ENCODE data around the gene FARS2.

Gene FARS2

DNA sequence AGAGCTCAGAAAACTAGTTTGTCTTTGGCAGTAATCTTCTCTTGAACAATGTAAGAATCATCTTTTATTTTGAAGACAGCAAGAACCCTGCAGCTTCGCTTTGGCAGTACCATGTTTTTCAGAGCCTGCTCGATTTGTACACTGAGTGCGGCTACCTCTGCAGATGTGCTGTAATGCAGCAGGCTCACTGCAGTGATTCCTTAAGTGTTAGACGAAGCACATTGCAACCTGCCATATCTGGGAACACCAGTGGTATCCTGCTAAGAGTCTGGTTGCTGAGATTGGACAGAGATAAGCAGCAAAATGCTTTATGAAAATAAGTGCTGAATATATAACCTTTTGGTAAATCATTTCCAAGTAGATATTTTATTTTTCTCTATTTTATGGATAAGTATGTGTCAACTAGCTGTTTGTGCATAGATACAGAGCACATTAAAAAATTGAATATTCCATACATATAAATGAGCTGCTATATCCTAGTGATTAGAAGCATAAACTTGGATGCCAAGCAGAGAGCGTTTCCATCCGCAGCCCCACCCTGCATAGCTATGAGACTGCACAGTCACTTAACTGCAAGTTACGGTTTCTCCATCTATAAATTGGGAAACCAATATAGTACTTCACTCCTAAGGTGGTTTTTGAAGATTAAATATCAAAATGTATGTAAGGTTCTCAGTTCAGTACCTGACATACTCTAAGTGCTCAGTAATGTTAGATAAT lies 328.3 kb downstream of the FARS2 start:
- no peak for FAIRE-seq
- DNase-seq (ENCODE audit: extremely low spot score, insufficient read length, low read depth), result no peak

DNA sequence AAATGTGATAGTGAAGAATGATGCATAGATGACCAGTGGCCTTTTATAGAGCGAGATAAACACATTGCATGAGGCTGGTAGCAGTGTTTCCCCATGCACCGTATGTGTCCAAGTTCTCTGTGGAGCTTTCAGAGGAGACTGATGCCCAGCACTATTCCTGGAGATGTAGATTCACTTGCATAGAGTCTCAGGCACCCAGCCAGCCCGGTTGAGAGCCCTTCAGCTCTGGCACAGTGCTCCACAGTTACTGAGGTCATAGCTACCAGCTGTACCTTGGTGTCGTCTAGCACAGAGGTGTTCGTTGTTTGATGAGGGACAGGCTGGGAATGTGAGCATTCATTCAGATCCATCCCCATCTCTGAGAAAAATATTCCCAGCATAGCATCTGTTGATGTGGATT lies 328.9 kb downstream of the FARS2 start:
- FAIRE-seq (no peak), DNase-seq (ENCODE audit: extremely low spot score, insufficient read length, low read depth) (no peak)

DNA sequence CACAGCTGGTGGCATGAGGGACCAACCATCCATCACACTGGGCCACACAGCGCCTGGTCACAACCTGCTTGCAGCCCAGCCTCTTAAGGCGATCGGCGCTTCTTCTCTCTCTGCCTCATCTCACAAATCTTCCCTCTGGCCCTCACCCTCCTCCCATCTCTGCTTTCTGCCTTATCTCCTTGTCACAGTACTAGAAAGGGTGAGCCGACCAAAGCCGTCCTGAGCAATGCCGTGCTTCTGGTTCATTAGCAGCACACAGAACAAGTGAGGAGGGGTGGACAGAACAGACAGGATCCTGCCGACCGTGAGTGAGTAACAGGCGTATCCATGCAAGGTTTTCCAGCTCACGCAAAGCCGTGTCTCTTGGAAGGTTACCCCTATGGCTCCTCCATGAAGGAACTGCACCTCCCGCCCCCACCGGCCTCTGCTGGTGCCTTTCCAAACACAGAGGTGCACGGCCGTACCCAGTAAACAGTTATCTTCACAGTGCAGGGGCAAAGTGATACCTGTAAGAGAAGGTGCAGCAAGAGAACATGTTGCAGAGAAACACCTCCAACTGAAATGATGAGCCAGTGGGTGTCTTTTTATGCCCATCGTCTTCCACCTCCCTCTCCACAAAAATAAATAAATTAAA lies 331.7 kb downstream of the FARS2 start:
- FAIRE-seq (no peak), DNase-seq (ENCODE audit: extremely low spot score, insufficient read length, low read depth) (no peak)

DNA sequence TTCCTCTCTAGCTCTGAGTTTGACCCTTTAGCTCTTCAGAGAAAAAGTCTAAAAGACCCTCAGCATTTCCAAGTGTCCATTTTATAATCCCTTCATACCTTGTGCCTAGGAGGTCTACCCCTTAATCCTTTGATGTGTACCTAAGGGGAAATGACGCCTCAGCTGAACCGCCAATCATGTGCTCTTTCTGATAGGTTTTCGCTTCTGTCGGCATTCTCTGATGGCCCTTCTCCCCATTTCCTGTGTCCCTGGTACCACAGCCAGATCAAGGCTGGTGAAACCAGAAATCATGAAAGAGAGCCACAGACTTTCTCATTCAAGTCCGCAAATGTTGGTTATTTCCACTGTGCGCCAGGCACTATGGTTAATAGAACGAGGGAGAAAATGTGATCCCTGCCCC lies 333.9 kb downstream of the FARS2 start:
- no peak for FAIRE-seq
- DNase-seq (ENCODE audit: extremely low spot score, insufficient read length, low read depth), result no peak

DNA sequence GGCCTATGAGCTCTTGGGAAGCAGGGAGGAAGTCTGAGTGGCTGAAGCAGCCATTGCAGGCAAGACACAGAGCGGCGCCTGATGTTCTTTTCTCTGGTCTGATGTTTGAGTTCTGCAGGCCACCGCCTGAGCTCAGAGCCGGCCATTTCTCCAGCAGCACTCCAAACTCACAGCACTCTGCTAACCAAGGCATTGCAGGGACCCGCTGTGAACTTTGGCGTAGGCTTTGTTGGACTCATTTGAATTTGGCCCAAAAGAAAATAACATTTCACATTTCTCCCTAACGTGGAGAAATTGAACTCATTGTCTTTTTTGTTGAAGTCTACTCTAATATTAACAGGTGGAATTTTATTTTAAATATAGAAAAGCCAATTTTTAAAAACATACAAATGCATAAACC lies 336.1 kb downstream of the FARS2 start:
- no peak for FAIRE-seq
- no peak for DNase-seq (ENCODE audit: extremely low spot score, insufficient read length, low read depth)

DNA sequence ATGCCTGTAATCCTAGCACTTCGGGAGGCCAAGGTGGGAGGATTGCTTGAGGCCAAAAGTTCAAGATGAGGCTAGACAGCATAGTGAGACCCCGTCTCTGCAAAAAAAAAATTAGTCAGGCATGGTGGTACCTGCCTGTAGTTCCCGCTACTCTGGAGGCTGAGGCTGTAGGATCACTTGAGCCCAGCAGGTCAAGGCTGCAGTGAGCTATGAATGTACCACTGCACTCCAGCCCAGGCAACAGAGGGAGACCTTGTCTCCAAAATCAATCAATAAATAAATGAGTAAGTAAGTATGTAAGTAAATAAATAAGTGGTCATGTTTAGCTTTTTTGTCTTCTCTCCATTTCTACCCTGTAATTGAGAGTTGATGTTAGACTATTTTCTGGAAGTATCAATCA lies 336.8 kb downstream of the FARS2 start:
- FAIRE-seq (no peak), DNase-seq (ENCODE audit: extremely low spot score, insufficient read length, low read depth) (no peak)

DNA sequence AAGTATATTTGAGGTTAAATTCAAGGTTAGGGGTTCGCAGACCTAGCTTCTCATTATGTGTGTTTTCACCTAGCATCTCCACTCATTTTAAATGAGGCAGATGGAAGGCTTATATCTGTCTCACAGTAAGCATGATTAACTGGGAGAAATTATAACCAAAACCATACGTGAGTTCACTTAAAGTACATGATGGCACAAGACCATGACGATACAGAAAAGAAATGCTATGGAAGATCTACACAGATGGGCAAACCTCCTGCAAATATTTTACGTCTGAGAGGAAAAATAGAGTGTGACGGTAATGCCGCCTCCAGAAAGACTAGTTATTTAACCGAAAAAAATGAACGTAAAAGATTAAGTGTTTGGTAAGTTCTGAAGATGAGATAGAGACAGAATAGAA lies 337.8 kb downstream of the FARS2 start:
- no peak for DNase-seq (ENCODE audit: extremely low spot score, insufficient read length, low read depth)
- no peak for FAIRE-seq

DNA sequence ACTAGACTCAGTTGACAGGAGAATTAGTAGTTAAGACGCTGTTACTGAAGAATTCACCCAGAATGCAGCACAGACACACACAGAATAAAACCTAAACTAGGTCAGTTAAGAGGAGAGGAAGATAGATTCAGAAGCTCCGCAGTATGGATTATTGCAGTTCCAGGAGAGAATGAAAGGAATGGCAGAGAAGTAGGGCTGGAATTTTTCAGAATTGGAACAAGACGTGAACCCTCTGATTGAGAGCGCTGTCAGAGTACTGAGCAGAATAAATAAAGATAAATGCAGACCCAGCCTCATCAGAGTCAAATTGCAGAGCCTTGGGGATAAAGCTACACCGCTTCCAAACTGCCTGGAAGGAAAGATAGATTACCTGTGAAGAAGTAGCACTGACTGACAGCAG lies 344.6 kb downstream of the FARS2 start:
- DNase-seq (ENCODE audit: extremely low spot score, insufficient read length, low read depth), result no peak

DNA sequence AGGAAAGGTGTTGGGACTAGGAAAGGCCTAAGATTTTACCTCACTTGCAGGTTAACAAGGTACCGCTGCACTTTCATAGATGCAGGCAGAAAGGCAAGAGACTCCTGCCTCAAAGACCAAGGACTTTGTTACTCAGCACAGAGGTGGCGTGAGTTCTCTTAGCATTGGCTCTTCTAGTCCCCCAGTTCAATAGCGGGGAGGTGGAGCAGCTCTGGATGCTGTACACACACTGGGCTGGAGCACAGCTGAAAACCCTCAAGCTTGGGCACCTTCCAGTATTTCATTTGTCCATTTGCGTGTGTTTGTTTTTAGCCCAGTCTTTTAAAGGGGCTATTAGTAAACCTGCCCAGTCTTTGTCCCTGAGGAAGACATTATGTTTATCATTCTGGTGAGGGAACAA lies 345.2 kb downstream of the FARS2 start:
- DNase-seq (ENCODE audit: extremely low spot score, insufficient read length, low read depth), result no peak

More for the DNA sequence above, 344.6 kb downstream of the FARS2 start:
- no peak for FAIRE-seq

DNA sequence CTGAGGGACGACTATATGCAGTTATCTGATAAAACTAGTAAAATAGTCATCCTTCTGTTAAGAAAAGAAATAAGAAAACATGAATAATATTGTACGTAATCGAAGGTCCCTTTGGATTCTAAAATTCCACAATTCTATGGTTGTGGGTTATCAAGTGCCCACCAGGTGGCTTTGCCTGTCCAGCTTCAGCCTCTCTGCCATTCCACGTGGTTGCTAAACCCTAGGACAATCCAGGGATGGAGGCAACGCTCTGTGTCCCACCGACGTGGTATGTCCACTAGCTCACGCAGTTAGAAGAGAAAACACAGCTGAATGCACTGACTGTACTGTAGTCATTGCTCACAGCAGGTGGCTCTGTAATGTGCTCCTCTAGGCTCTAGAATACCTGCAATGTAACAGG lies 349.3 kb downstream of the FARS2 start:
- FAIRE-seq, result no peak

More for the DNA sequence above, 345.2 kb downstream of the FARS2 start:
- no peak for FAIRE-seq

DNA sequence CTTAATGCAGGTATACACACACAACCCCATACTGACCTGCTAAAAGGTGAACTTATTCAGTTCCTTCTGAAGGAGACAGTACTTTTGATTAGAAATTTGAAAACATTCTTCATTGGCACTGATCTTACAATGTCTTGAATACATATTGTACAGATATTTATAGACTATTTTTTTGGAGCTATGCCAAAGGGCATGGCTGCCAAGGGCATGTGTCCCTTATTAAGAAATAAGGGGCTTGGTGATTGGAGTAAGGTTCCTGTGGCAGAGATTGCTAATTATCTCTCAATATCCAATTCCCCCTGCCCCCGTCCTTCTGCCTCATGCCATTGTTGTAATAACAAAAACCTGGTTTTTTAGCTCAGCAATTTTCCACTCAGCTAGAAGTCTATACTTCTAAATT lies 355.9 kb downstream of the FARS2 start:
- DNase-seq (ENCODE audit: extremely low spot score, insufficient read length, low read depth), result no peak
- no peak for FAIRE-seq

More for the DNA sequence above, 349.3 kb downstream of the FARS2 start:
- DNase-seq (ENCODE audit: extremely low spot score, insufficient read length, low read depth), result no peak

DNA sequence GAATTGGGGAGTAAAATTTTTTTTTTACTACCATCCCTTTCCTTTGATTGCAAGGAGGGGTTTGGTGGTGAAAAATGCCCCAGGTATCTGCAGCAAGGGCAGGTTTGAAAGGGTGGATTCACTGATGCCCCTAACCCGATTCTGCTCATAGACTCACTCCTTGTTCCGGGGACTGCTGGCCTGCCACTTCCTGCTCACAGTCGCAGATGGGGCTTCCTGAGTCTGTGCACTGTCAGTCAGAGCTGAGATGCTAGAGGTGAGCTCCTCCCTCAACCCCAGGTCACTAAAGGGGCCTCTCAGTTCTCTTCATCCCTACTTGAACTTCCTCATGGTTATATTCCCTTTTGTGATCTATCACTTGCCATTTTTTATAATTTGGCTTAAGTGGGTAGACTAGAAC lies 357.9 kb downstream of the FARS2 start:
- FAIRE-seq, result peak; percentile 86
- peak; percentile 14 for DNase-seq (ENCODE audit: extremely low spot score, insufficient read length, low read depth)

DNA sequence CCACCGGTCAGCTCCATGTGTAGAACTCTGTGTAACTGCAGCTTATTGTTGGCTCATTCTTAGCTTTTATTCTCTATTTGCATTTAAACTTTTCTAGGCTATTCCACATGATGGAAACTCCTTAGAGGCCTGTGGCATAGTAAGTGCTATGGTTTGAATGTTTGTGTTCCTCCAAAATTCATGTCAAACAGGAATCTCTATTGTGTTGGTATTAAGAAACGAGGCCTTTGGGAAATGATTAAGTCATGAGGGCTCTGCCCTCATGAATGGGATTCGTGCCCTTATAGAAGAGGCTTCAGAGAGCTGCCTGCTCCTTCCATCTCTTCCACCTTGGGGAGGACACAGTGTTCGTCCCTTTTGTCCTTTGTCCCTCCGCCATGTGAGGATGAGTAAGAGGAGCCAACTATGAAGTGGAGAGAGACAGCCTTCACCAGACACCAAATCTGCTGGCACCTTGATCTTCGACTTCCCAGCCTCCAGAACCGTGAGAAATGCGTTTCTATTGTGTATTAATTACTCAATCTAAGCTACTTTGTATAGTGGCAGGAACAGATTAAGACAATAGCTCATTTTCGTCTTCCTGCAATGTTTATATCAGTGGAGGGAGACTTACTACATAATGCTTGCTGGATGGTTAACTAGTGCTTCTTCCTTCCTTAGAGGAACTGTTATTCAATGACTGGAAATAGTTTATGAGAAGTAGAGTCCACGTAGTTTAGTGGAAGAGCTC lies 361.1 kb downstream of the FARS2 start:
- DNase-seq (ENCODE audit: extremely low spot score, insufficient read length, low read depth) (no peak), FAIRE-seq (no peak)

DNA sequence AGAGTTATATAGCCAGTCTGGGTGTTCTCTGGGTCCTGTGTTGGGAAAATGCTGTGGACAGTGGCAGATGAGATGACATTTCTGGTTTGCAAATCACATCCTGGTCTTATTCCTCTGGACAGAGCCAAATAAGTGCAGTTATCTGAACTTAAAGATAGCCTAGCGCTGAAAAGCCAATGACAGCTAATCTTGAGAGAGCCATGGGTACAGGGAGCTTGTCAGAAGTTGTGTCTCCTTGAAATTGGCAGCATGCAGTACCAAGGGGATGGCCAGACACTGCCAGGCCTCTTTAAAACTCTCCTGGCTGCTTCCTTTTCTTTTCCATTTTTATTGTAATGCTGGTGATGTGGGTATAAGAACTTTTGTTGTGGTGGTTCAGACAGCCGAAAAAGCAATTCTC lies 362.5 kb downstream of the FARS2 start:
- FAIRE-seq, result no peak
- DNase-seq (ENCODE audit: extremely low spot score, insufficient read length, low read depth), result no peak

DNA sequence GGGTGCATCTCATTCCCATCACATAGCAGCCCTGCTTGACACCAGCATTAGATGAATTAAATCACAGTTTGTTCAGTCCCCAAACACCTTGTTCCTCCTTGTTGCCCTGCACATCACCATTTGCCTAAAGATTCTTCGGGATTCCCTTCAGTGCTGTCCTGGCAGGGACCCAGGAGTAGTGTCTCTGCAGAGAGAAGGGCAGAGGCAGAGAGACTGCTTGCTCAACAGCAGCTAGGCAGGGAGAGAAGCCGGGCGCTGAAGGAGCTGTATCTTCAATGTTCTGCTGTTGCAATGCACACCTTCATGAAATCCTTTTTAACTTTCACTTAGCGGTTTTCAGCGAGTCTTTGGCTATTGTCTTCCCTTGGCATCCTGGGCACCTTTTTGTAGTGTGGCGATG lies 362.9 kb downstream of the FARS2 start:
- FAIRE-seq (no peak), DNase-seq (ENCODE audit: extremely low spot score, insufficient read length, low read depth) (no peak)

DNA sequence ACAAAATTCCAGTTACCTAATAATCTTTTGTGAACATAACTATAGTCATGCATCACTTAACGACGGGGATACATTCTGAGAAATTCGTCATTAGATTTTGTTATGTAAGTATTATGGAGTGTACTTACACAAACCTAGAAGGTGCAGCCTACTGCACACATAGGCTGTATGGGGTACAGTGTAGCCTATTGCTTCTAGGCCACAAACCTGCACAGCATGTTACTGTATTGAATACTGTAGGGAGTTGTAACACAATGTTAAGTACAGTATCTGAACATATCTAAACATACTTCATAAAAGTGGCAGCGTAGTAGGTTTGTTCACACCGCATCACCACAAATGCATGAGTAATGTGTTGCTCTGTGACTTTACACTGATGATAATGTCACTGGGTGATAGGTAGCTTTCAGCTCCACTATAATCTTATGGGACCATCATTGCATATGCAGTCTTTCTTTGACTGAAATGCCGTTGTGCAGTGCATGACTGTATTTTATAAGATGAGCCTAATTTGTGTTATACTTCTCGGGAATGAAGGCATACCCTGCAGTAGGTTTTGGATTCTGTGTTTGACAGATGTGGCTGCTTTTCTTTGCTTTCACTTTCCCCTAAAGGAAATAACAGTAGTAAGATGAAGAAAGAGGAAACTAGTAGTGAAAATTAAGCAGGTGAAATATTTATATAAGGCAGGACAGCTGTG lies 365.6 kb downstream of the FARS2 start:
- DNase-seq (ENCODE audit: extremely low spot score, insufficient read length, low read depth), result peak; percentile 14
- peak; percentile 82 for FAIRE-seq

DNA sequence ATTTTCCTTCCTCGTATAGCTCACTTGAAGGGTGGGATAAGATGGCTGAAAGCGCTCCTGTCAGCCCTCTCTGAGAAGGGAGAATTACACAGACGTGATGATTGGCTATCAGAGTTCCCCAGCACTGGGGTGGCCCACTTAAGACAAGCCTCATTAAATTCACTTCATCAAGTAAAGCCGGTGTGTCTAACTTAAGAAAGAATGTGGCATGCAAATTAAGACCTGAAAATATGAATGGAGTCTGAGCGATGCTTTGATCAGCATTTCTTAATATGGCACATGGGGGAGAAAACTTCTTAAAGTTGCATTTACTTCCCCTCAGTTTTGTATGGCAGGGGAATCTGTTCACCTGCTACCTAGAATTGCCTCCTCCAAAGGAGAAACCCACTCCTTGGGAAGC lies 369.3 kb downstream of the FARS2 start:
- FAIRE-seq (no peak), DNase-seq (ENCODE audit: extremely low spot score, insufficient read length, low read depth) (no peak)

DNA sequence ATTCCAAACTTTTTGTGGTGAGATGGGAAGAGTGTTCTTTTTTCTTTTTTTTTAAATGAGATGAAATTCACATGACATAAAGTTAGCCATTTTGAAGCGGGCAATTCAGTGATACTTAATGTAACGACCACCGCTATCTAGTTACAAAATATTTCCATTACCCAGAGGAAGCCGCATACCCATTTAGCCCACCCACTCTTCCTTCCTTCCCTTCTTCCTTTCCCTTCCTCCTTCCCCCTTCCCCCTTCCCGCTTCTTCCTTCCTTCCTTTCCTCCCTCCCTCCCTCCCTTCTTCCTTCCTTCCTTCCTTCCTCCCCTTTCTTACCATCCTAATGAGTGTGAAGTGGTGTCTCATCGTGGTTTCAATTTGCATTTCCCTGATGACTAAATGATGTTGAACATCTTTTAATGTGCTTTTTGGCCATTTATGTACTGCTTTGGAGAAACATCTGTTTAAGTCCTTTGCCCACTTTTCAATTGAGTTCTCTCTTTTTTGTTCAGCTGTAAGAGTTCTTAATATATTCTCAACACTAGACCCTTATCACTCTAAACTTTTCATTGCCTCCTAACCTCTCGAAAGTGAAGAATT lies 371.1 kb downstream of the FARS2 start:
- FAIRE-seq (no peak), DNase-seq (ENCODE audit: extremely low spot score, insufficient read length, low read depth) (no peak)

DNA sequence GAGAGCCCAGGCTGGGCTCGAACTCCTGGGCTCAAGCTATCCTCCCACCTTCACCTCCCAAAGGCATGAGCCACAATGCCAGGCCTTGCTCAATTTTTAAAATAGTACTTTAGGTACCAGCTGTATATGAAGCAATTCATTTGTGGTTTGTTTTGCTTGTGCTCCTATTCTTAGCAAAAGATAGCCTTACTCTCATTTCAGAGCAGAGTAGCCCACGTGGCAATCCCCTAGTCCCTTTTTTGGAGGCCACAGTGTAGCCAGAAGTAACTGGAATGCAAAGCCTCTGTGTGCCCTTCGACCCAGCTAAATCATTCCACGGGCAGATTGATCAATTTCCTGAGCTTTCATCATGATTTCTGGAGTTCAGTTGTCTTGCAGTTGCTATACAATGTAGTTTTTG lies 373.2 kb downstream of the FARS2 start:
- FAIRE-seq, result no peak
- no peak for DNase-seq (ENCODE audit: extremely low spot score, insufficient read length, low read depth)
